WERI-Rb-1 (cell line): ENCODE data around the gene STRADA.

Experiments used
- DNase-seq: peaks from one replicate; pipeline ENCODE4 v3.0.0-alpha.2; 2020
- H3K27ac ChIP-seq: fragments of 250-450 bp; sonication (Bioruptor Pico); 2 replicates; pipeline ENCODE4 v1.5.1; 2020; ENCODE audit warnings: mild to moderate bottlenecking, moderate library complexity
- H3K27me3 ChIP-seq: fragments of 250-450 bp; sonication (Bioruptor Pico); 2 replicates; pipeline ENCODE4 v1.5.1; 2021; ENCODE audit warnings: mild to moderate bottlenecking, low read depth, moderate library complexity; ENCODE audit not compliant: insufficient read depth, severe bottlenecking
- H3K36me3 ChIP-seq: fragments of 250-450 bp; sonication (Bioruptor Pico); 2 replicates; pipeline ENCODE4 v1.5.1; 2020; ENCODE audit warnings: mild to moderate bottlenecking, moderate library complexity
- H3K4me3 ChIP-seq: 2 replicates; pipeline ENCODE4 v1.5.1; 2011; ENCODE audit warnings: low read depth, mild to moderate bottlenecking, control low read depth, low read length
- H3K9me3 ChIP-seq: fragments of 250-450 bp; sonication (Bioruptor Pico); 2 replicates; pipeline ENCODE4 v1.5.1; 2021; ENCODE audit warnings: mild to moderate bottlenecking, moderate library complexity; ENCODE audit not compliant: severe bottlenecking
- TF ChIP-seq, protein P1 (sequence below): IDR thresholded peaks from 2 replicates; pipeline ENCODE4 v1.5.1; 2011; ENCODE audit warnings: low read depth, mild to moderate bottlenecking, control low read depth, inconsistent platforms, low read length

STRADA gene

GRCh38 chr17:63703556-63704258, 37.9 kb downstream of the STRADA start:
- H3K9me3 ChIP-seq = no peaks in the 10 kb centered on the region
- no peak for DNase-seq
- H3K27ac ChIP-seq = no peak overlapping the region
- no peaks in the 10 kb centered on the region for H3K27me3 ChIP-seq
- H3K36me3 ChIP-seq = peaks cover 28% of the 10 kb centered on the region
- TF ChIP-seq, protein P1, sequence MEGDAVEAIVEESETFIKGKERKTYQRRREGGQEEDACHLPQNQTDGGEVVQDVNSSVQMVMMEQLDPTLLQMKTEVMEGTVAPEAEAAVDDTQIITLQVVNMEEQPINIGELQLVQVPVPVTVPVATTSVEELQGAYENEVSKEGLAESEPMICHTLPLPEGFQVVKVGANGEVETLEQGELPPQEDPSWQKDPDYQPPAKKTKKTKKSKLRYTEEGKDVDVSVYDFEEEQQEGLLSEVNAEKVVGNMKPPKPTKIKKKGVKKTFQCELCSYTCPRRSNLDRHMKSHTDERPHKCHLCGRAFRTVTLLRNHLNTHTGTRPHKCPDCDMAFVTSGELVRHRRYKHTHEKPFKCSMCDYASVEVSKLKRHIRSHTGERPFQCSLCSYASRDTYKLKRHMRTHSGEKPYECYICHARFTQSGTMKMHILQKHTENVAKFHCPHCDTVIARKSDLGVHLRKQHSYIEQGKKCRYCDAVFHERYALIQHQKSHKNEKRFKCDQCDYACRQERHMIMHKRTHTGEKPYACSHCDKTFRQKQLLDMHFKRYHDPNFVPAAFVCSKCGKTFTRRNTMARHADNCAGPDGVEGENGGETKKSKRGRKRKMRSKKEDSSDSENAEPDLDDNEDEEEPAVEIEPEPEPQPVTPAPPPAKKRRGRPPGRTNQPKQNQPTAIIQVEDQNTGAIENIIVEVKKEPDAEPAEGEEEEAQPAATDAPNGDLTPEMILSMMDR = no peak
- H3K4me3 ChIP-seq = no peak overlapping the region

GRCh38 chr17:63703029-63703428, 38.6 kb downstream of the STRADA start:
- TF ChIP-seq, protein P1 = no peak
- no peak for DNase-seq
- Histone ChIP-seq H3K36me3 (peaks cover 23% of the 10 kb centered on the region), H3K9me3 (no peaks in the 10 kb centered on the region), H3K27ac (no peak overlapping the region), H3K27me3 (no peaks in the 10 kb centered on the region), H3K4me3 (no peak overlapping the region)

DNA sequence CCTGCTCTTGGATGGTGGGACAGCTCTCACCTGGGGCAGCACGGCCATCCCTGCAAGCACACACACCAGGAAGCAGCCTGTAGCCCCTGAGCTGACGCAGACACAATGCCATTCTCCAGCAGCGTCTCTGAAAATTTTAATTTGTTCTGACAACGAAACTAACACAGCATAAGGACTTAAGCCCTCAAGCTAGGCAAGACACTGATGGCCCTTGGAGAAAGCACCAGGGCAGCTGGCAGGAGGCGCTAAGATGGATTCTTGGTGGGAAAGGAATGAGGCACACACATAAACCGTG, 38.9 kb downstream of the STRADA start:
- Histone ChIP-seq H3K27ac (no peak overlapping the region), H3K4me3 (no peak overlapping the region), H3K36me3 (peaks cover 22% of the 10 kb centered on the region), H3K27me3 (no peaks in the 10 kb centered on the region), H3K9me3 (no peaks in the 10 kb centered on the region)
- TF ChIP-seq, protein P1 = no peak; the same call in 1 of the 2 replicates
- no peak for DNase-seq

GRCh38 chr17:63701868-63702720, 39.5 kb downstream of the STRADA start:
- no peak overlapping the region for H3K27ac ChIP-seq
- no peaks in the 10 kb centered on the region for H3K9me3 ChIP-seq
- H3K4me3 ChIP-seq = no peak overlapping the region
- DNase-seq = no peak
- H3K27me3 ChIP-seq = no peaks in the 10 kb centered on the region
- peaks cover 26% of the 10 kb centered on the region for H3K36me3 ChIP-seq
- TF ChIP-seq, protein P1 = no peak

DNA sequence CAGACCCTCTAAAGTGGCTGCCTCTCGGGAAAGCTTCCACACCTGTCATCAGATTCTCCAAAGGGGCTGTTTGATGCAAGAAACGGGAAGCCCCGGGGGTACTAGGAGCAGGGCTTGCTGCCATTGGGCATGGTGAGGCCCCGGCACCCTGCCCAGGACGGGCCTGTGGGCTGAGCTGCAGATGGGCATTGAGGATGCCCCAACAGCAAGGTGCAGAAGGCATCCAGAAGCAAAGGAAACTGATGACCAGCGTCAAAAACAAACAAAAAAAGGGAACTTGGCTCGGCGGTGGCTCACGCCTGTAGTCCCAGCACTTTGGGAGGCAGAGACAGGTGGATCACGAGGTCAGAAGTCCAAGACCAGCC, 40.2 kb downstream of the STRADA start:
- TF ChIP-seq, protein P1 = no peak
- no peak overlapping the region for H3K27ac ChIP-seq
- no peaks in the 10 kb centered on the region for H3K9me3 ChIP-seq
- peaks cover 31% of the 10 kb centered on the region for H3K36me3 ChIP-seq
- no peak overlapping the region for H3K4me3 ChIP-seq
- H3K27me3 ChIP-seq = no peaks in the 10 kb centered on the region
- DNase-seq = no peak
